ENCODE results near the gene R3HDML. TPM values are rescaled to one million over a fixed set of nuclear protein-coding genes. Genes with fewer than 3 reads are reported as not detected.
"Not testable (repeated sequence)": the region's sequence is repeated elsewhere in the genome, so short reads cannot be mapped to it uniquely, and the experiment has no call there.

The R3HDML gene
- not detected in 2 replicates for total RNA-seq

GRCh38 chr20:44336725-44337380, at the start of gene R3HDML:
Gene R3HDML (plus strand): TSS chr20:44337043. CDS start chr20:44337158, 115 bp downstream.
- no peaks in the 10 kb centered on the region for H3K27me3 Mint-ChIP-seq (ENCODE audit: insufficient read depth)
- H3K4me3 Mint-ChIP-seq = no peak within 1 kb of the TSS
- H3K27ac Mint-ChIP-seq = no peak within 1 kb of the TSS
- intact Hi-C loops (cut with micrococcal nuclease) = no loop called here
- no peaks in the 10 kb centered on the region for H3K9me3 Mint-ChIP-seq
- H3K36me3 Mint-ChIP-seq (ENCODE audit: low read depth) = no peaks in the 10 kb centered on the region
- no peak for DNase-seq (ENCODE audit: low spot score)
- no peaks in the 10 kb centered on the region for H3K4me1 Mint-ChIP-seq (ENCODE audit: low read depth)

GRCh38 chr20:44287272-44288097, 49.4 kb upstream of the R3HDML start:
- Mint-ChIP-seq H3K4me1 (ENCODE audit: low read depth) (no peaks in the 10 kb centered on the region), H3K27me3 (ENCODE audit: insufficient read depth) (peaks cover 14% of the 10 kb centered on the region), H3K36me3 (ENCODE audit: low read depth) (no peaks in the 10 kb centered on the region), H3K9me3 (no peaks in the 10 kb centered on the region), H3K4me3 (no peak overlapping the region), H3K27ac (no peak overlapping the region)
- no peak for DNase-seq (ENCODE audit: low spot score)
- intact Hi-C loops (cut with micrococcal nuclease) = no loop called here

GRCh38 chr20:44288252-44288651, 48.6 kb upstream of the R3HDML start:
- DNase-seq (ENCODE audit: low spot score) = no peak
- intact Hi-C loops (cut with micrococcal nuclease) = no loop called here
- Mint-ChIP-seq H3K9me3 (no peaks in the 10 kb centered on the region), H3K4me3 (no peak overlapping the region), H3K36me3 (ENCODE audit: low read depth) (no peaks in the 10 kb centered on the region), H3K27ac (no peak overlapping the region), H3K27me3 (ENCODE audit: insufficient read depth) (peaks cover 14% of the 10 kb centered on the region), H3K4me1 (ENCODE audit: low read depth) (no peaks in the 10 kb centered on the region)

GRCh38 chr20:44291754-44292153, 45.1 kb upstream of the R3HDML start:
- no peak for DNase-seq (ENCODE audit: low spot score)
- Mint-ChIP-seq H3K9me3 (no peaks in the 10 kb centered on the region), H3K27ac (no peak overlapping the region), H3K4me3 (no peak overlapping the region), H3K36me3 (ENCODE audit: low read depth) (no peaks in the 10 kb centered on the region), H3K27me3 (ENCODE audit: insufficient read depth) (peaks cover 4% of the 10 kb centered on the region), H3K4me1 (ENCODE audit: low read depth) (no peaks in the 10 kb centered on the region)
- intact Hi-C loops (cut with micrococcal nuclease) = no loop called here

GRCh38 chr20:44296011-44296410, 40.8 kb upstream of the R3HDML start:
- intact Hi-C loops (cut with micrococcal nuclease) = no loop called here
- Mint-ChIP-seq H3K27me3 (ENCODE audit: insufficient read depth) (peaks cover 3% of the 10 kb centered on the region), H3K36me3 (ENCODE audit: low read depth) (no peaks in the 10 kb centered on the region), H3K4me1 (ENCODE audit: low read depth) (no peaks in the 10 kb centered on the region), H3K9me3 (no peaks in the 10 kb centered on the region), H3K27ac (no peak overlapping the region), H3K4me3 (no peak overlapping the region)
- no peak for DNase-seq (ENCODE audit: low spot score)

- no peak for DNase-seq (ENCODE audit: low spot score)
- Mint-ChIP-seq H3K27ac (no peak overlapping the region), H3K9me3 (no peaks in the 10 kb centered on the region), H3K36me3 (ENCODE audit: low read depth) (no peaks in the 10 kb centered on the region), H3K27me3 (ENCODE audit: insufficient read depth) (no peaks in the 10 kb centered on the region), H3K4me3 (no peak overlapping the region), H3K4me1 (ENCODE audit: low read depth) (no peaks in the 10 kb centered on the region)
- intact Hi-C loops (cut with micrococcal nuclease) = no loop called here
These were observed 39.1 kb upstream of the R3HDML start for GRCh38 chr20:44297721-44298120.

GRCh38 chr20:44299011-44299535, 37.8 kb upstream of the R3HDML start:
- H3K9me3 Mint-ChIP-seq; DNase-seq (ENCODE audit: low spot score); intact Hi-C loops (cut with micrococcal nuclease); H3K27ac Mint-ChIP-seq; H3K36me3 Mint-ChIP-seq (ENCODE audit: low read depth); H3K4me3 Mint-ChIP-seq; H3K4me1 Mint-ChIP-seq (ENCODE audit: low read depth); H3K27me3 Mint-ChIP-seq (ENCODE audit: insufficient read depth): not testable (repeated sequence)

GRCh38 chr20:44301285-44301684, 35.6 kb upstream of the R3HDML start:
- no peaks in the 10 kb centered on the region for H3K36me3 Mint-ChIP-seq (ENCODE audit: low read depth)
- H3K9me3 Mint-ChIP-seq = no peaks in the 10 kb centered on the region
- intact Hi-C loops (cut with micrococcal nuclease) = no loop called here
- DNase-seq (ENCODE audit: low spot score) = no peak
- no peak overlapping the region for H3K4me3 Mint-ChIP-seq
- no peaks in the 10 kb centered on the region for H3K4me1 Mint-ChIP-seq (ENCODE audit: low read depth)
- no peak overlapping the region for H3K27ac Mint-ChIP-seq
- H3K27me3 Mint-ChIP-seq (ENCODE audit: insufficient read depth) = no peaks in the 10 kb centered on the region

GRCh38 chr20:44302026-44302669, 34.7 kb upstream of the R3HDML start:
- Mint-ChIP-seq H3K9me3 (no peaks in the 10 kb centered on the region), H3K4me3 (no peak overlapping the region), H3K4me1 (ENCODE audit: low read depth) (no peaks in the 10 kb centered on the region), H3K27ac (no peak overlapping the region), H3K27me3 (ENCODE audit: insufficient read depth) (no peaks in the 10 kb centered on the region), H3K36me3 (ENCODE audit: low read depth) (peaks cover 4% of the 10 kb centered on the region)
- intact Hi-C loops (cut with micrococcal nuclease) = no loop called here
- no peak for DNase-seq (ENCODE audit: low spot score)

GRCh38 chr20:44302736-44303135, 34.1 kb upstream of the R3HDML start:
- no peak for DNase-seq (ENCODE audit: low spot score)
- H3K27me3 Mint-ChIP-seq (ENCODE audit: insufficient read depth) = no peaks in the 10 kb centered on the region
- intact Hi-C loops (cut with micrococcal nuclease) = no loop called here
- no peaks in the 10 kb centered on the region for H3K4me1 Mint-ChIP-seq (ENCODE audit: low read depth)
- peaks cover 4% of the 10 kb centered on the region for H3K36me3 Mint-ChIP-seq (ENCODE audit: low read depth)
- H3K27ac Mint-ChIP-seq = no peak overlapping the region
- H3K4me3 Mint-ChIP-seq = no peak overlapping the region
- no peaks in the 10 kb centered on the region for H3K9me3 Mint-ChIP-seq

GRCh38 chr20:44304383-44304782, 32.5 kb upstream of the R3HDML start:
- intact Hi-C loops (cut with micrococcal nuclease) = no loop called here
- DNase-seq (ENCODE audit: low spot score) = no peak
- no peaks in the 10 kb centered on the region for H3K9me3 Mint-ChIP-seq
- H3K27me3 Mint-ChIP-seq (ENCODE audit: insufficient read depth) = no peaks in the 10 kb centered on the region
- H3K36me3 Mint-ChIP-seq (ENCODE audit: low read depth) = peaks cover 4% of the 10 kb centered on the region
- H3K4me3 Mint-ChIP-seq = no peak overlapping the region
- no peak overlapping the region for H3K27ac Mint-ChIP-seq
- H3K4me1 Mint-ChIP-seq (ENCODE audit: low read depth) = peaks cover 2% of the 10 kb centered on the region

GRCh38 chr20:44306927-44307326, 29.9 kb upstream of the R3HDML start:
- Mint-ChIP-seq H3K9me3 (no peaks in the 10 kb centered on the region), H3K4me1 (ENCODE audit: low read depth) (peaks cover 18% of the 10 kb centered on the region), H3K27me3 (ENCODE audit: insufficient read depth) (no peaks in the 10 kb centered on the region), H3K4me3 (no peak overlapping the region), H3K27ac (no peak overlapping the region), H3K36me3 (ENCODE audit: low read depth) (peaks cover 5% of the 10 kb centered on the region)
- no peak for DNase-seq (ENCODE audit: low spot score)
- intact Hi-C loops (cut with micrococcal nuclease) = no loop called here
